Measurements from ENCODE around the gene KLKB1. TPM values are rescaled to one million over a fixed set of nuclear protein-coding genes. Genes with fewer than 3 reads are reported as not detected.

The KLKB1 gene
- total and polyA plus RNA-seq, 2 donors (not counting 3 experiments of a cell fraction or from before 2014, with no cell fraction given): not detected

GRCh38 chr4:186271081-186271678, 43.9 kb downstream of the KLKB1 start:
- Histone ChIP-seq H2AFZ (ENCODE audit: low read depth, low read length) (no peak overlapping the region), H3K9ac (replicated peaks; ENCODE audit: extremely low read depth, insufficient read depth, low read length) (no peak overlapping the region), H3K36me3 (ENCODE audit: control insufficient read depth in 2 of 2, extremely low read depth in 1 of 2, insufficient read depth in 2 of 2, low read length in 2 of 2) (no peaks in the 10 kb centered on the region), H3K27me3 (ENCODE audit: control insufficient read depth in 2 of 2, insufficient read depth in 2 of 2, low read length in 2 of 2) (no peaks in the 10 kb centered on the region), H3K4me3 (replicated peaks in 1 of 3; ENCODE audit: insufficient read depth in 1 of 3, low read depth in 1 of 3, low read length in 3 of 3) (no peak overlapping the region), H3K4me1 (ENCODE audit: control insufficient read depth, extremely low read depth, insufficient read depth, low read length) (no peaks in the 10 kb centered on the region), H3K9me1 (replicated peaks; ENCODE audit: control insufficient read depth, extremely low read depth, insufficient read depth, low read length) (no peaks in the 10 kb centered on the region), H3K79me2 (ENCODE audit: control insufficient read depth, insufficient read depth, low read length) (no peaks in the 10 kb centered on the region), H3K9me3 (replicated peaks; ENCODE audit: control insufficient read depth, insufficient read depth, low read length) (no peaks in the 10 kb centered on the region), H4K20me1 (replicated peaks; ENCODE audit: control insufficient read depth, extremely low read depth, insufficient read depth, low read length) (no peaks in the 10 kb centered on the region), H3K4me2 (ENCODE audit: insufficient read depth, low read length) (no peak overlapping the region), H3K27ac (ENCODE audit: insufficient read depth, low read depth, low read length) (no peak overlapping the region)
- FAIRE-seq: no peak
- intact Hi-C loops (cut with micrococcal nuclease): no loop called here
- ChIA-PET POLR2A (no interaction called here), CTCF (no interaction called here)
- no peak for TF ChIP-seq POLR2A (IDR thresholded peaks at IDR 0.05; ENCODE audit: low read depth, low read length)
- BruUV-seq (replicated peaks): no TSS peak
- dilution Hi-C loops (cut with MboI; ENCODE audit: extremely low pct_ligation_motif_present, low sequenced_read_pairs): no loop called here
- DNase-seq (ENCODE audit: low read depth, low spot score): no peak

- Histone ChIP-seq H3K79me2 (ENCODE audit: control insufficient read depth, insufficient read depth, low read length) (no peaks in the 10 kb centered on the region), H3K36me3 (ENCODE audit: control insufficient read depth in 2 of 2, extremely low read depth in 1 of 2, insufficient read depth in 2 of 2, low read length in 2 of 2) (no peaks in the 10 kb centered on the region), H3K4me3 (replicated peaks in 1 of 3; ENCODE audit: insufficient read depth in 1 of 3, low read depth in 1 of 3, low read length in 3 of 3) (no peak overlapping the region), H3K27ac (ENCODE audit: insufficient read depth, low read depth, low read length) (no peak overlapping the region), H4K20me1 (replicated peaks; ENCODE audit: control insufficient read depth, extremely low read depth, insufficient read depth, low read length) (no peaks in the 10 kb centered on the region), H3K4me2 (ENCODE audit: insufficient read depth, low read length) (no peak overlapping the region), H3K9ac (replicated peaks; ENCODE audit: extremely low read depth, insufficient read depth, low read length) (no peak overlapping the region), H3K27me3 (ENCODE audit: control insufficient read depth in 2 of 2, insufficient read depth in 2 of 2, low read length in 2 of 2) (no peaks in the 10 kb centered on the region), H2AFZ (ENCODE audit: low read depth, low read length) (no peak overlapping the region), H3K9me1 (replicated peaks; ENCODE audit: control insufficient read depth, extremely low read depth, insufficient read depth, low read length) (no peaks in the 10 kb centered on the region), H3K9me3 (replicated peaks; ENCODE audit: control insufficient read depth, insufficient read depth, low read length) (no peaks in the 10 kb centered on the region), H3K4me1 (ENCODE audit: control insufficient read depth, extremely low read depth, insufficient read depth, low read length) (no peaks in the 10 kb centered on the region)
- dilution Hi-C loops (cut with MboI; ENCODE audit: extremely low pct_ligation_motif_present, low sequenced_read_pairs) (no loop called here), intact Hi-C loops (cut with micrococcal nuclease) (no loop called here)
- CTCF ChIA-PET: no interaction called here
- no peak for DNase-seq (ENCODE audit: low read depth, low spot score)
- POLR2A ChIA-PET: no interaction called here
- no peak for TF ChIP-seq JUN (IDR thresholded peaks at IDR 0.05; ENCODE audit: borderline replicate concordance, insufficient read depth, insufficient read length, low read depth)
- no peak for TF ChIP-seq POLR2AphosphoS5 (IDR thresholded peaks at IDR 0.05; ENCODE audit: insufficient read depth, low read depth, low read length)
- TF ChIP-seq, protein P1, sequence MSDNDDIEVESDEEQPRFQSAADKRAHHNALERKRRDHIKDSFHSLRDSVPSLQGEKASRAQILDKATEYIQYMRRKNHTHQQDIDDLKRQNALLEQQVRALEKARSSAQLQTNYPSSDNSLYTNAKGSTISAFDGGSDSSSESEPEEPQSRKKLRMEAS (IDR thresholded peaks at IDR 0.05; ENCODE audit: insufficient read depth, insufficient read length): no peak
- no peak for TF ChIP-seq FOS (IDR thresholded peaks at IDR 0.05; ENCODE audit: borderline replicate concordance, insufficient read depth, low read length)
- TF ChIP-seq EZH2 (IDR thresholded peaks at IDR 0.05; ENCODE audit: borderline replicate concordance, low read depth, low read length, severe bottlenecking): no peak
- TF ChIP-seq, protein P2, sequence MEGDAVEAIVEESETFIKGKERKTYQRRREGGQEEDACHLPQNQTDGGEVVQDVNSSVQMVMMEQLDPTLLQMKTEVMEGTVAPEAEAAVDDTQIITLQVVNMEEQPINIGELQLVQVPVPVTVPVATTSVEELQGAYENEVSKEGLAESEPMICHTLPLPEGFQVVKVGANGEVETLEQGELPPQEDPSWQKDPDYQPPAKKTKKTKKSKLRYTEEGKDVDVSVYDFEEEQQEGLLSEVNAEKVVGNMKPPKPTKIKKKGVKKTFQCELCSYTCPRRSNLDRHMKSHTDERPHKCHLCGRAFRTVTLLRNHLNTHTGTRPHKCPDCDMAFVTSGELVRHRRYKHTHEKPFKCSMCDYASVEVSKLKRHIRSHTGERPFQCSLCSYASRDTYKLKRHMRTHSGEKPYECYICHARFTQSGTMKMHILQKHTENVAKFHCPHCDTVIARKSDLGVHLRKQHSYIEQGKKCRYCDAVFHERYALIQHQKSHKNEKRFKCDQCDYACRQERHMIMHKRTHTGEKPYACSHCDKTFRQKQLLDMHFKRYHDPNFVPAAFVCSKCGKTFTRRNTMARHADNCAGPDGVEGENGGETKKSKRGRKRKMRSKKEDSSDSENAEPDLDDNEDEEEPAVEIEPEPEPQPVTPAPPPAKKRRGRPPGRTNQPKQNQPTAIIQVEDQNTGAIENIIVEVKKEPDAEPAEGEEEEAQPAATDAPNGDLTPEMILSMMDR (IDR thresholded peaks at IDR 0.05; ENCODE audit: extremely low read depth in 1 of 2, insufficient read depth in 1 of 2, low read depth in 1 of 2, low read length in 2 of 2): no peak
- TF ChIP-seq GATA2 (IDR thresholded peaks at IDR 0.05; ENCODE audit: insufficient read depth, insufficient read length, low read depth, low read length): no peak
- no peak for TF ChIP-seq MYC (IDR thresholded peaks at IDR 0.05; ENCODE audit: low read depth, low read length)
- no peak for TF ChIP-seq POLR2A (IDR thresholded peaks at IDR 0.05; ENCODE audit: low read depth, low read length)
- FAIRE-seq: no peak
- BruUV-seq (replicated peaks): no TSS peak
These were observed 45.5 kb downstream of the KLKB1 start for GRCh38 chr4:186272699-186273391.

Measured in endothelial cell of umbilical vein (primary cell).